ENCODE results near the gene MCHR1. TPM values are rescaled to one million over a fixed set of nuclear protein-coding genes. Genes with fewer than 3 reads are reported as not detected.

The MCHR1 gene
- total RNA-seq, 2 experiments from 2014 or later = not detected

DNA sequence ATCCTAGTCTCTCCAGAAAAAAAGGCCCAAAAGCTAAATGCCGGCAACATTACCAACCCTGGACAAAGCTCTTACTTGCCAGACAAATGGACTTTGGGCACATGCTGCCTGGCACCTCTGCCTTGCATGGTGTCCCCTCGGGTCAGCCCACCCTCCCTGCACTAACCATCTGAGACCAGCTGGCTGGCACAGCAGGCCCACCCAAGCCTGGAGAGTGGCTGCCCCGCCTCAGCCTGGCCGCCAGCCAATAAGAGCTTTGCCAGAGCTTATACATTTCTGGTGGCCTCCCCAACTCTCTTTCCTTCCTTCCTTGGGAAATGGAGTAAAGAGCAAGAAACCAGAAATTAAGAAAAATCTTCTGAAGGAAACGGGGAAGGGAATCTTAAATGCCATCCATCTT is 24.5 kb downstream of the MCHR1 start:
- no peaks in the 10 kb centered on the region for H3K27me3 Mint-ChIP-seq
- no peak for ATAC-seq
- no peak overlapping the region for H3K27ac Mint-ChIP-seq

DNA sequence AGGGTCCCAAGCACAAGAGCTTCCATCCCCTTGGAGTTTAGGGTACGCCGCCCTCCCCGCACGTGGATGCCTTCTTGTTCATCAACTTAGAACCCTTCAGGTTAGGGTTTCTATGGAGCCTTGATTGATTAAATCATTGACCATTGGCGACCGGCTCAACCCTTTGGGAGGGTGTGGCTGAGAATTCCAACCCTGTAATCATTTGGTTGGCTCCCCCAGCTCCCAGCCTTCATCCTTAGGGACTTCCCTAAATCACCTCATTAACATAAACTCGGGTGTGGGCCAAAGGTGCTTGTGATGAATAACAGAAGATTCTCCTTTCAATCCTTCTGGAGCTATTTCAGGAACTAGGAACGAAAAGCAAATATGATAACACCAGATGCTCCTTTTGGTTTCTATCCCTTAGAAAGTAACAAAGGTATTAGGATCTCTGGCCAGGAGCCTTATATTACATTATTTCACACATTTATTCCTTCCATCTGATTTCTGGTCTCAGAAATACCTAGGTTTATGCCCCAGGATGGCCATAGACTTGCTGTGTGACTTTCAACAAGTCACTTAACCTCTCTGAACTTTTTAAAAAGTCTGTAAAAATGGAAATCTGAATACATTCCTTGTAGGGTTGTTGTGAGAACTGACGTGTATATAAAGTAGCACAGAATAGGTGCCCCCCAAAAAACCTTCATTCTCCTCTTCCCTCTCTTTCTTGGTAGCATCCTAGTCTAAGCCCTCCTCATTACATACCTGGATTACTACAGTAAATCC is 26.8 kb downstream of the MCHR1 start:
- ChIA-PET POLR2A (no interaction called here), CTCF (interaction anchor here (0.9 to 1.3 kb wide), 2 partner anchors 11 to 23 kb away, joined by 3 to 4 read pairs; no protein-coding TSS in a partner anchor)
- intact Hi-C loops (cut with micrococcal nuclease) = no loop called here
- ATAC-seq (no peak), DNase-seq (no peak)
- no peaks in the 10 kb centered on the region for H3K9me3 Mint-ChIP-seq
- no peak overlapping the region for H3K4me3 Mint-ChIP-seq
- peaks cover 10% of the 10 kb centered on the region for H3K4me1 Mint-ChIP-seq (ENCODE audit: low read depth)
- TF ChIP-seq, protein P1, sequence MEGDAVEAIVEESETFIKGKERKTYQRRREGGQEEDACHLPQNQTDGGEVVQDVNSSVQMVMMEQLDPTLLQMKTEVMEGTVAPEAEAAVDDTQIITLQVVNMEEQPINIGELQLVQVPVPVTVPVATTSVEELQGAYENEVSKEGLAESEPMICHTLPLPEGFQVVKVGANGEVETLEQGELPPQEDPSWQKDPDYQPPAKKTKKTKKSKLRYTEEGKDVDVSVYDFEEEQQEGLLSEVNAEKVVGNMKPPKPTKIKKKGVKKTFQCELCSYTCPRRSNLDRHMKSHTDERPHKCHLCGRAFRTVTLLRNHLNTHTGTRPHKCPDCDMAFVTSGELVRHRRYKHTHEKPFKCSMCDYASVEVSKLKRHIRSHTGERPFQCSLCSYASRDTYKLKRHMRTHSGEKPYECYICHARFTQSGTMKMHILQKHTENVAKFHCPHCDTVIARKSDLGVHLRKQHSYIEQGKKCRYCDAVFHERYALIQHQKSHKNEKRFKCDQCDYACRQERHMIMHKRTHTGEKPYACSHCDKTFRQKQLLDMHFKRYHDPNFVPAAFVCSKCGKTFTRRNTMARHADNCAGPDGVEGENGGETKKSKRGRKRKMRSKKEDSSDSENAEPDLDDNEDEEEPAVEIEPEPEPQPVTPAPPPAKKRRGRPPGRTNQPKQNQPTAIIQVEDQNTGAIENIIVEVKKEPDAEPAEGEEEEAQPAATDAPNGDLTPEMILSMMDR (IDR thresholded peaks at IDR 0.05) = no peak
- no peaks in the 10 kb centered on the region for H3K36me3 Mint-ChIP-seq (ENCODE audit: low read depth)
- H3K27ac Mint-ChIP-seq = no peak overlapping the region
- no peaks in the 10 kb centered on the region for H3K27me3 Mint-ChIP-seq

More for the DNA sequence above, 24.5 kb downstream of the MCHR1 start:
- ChIA-PET CTCF (no interaction called here), POLR2A (no interaction called here)
- H3K4me3 Mint-ChIP-seq = no peak overlapping the region
- TF ChIP-seq, protein P1 (IDR thresholded peaks at IDR 0.05) = no peak
- no peaks in the 10 kb centered on the region for H3K9me3 Mint-ChIP-seq
- H3K36me3 Mint-ChIP-seq (ENCODE audit: low read depth) = no peaks in the 10 kb centered on the region
- H3K4me1 Mint-ChIP-seq (ENCODE audit: low read depth) = peaks cover 10% of the 10 kb centered on the region
- intact Hi-C loops (cut with micrococcal nuclease) = no loop called here
- no peak for DNase-seq

DNA sequence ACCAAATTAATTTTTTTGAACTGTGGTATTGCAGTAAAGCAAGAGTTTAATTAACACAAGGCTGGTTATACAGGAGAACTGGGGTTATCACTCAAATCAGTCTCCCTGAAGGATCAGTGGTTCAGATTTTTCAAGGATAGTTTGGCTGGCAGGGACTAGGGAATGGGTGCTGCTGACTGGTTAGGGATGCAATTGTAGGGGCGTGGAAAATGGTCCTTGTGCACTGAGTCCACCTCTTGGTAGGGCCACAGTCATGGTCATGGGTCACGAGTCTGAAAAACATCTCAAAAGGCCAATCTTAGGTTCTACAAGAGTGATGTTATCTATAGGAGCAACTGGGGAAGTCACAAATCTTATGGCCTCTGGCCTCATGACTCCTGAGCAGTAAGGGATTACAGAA is 27.9 kb downstream of the MCHR1 start:
- POLR2A ChIA-PET = no interaction called here
- no peak for ATAC-seq
- H3K9me3 Mint-ChIP-seq = no peaks in the 10 kb centered on the region
- no peak overlapping the region for H3K27ac Mint-ChIP-seq
- intact Hi-C loops (cut with micrococcal nuclease) = no loop called here
- TF ChIP-seq, protein P1 (IDR thresholded peaks at IDR 0.05) = no peak
- CTCF ChIA-PET = no interaction called here
- no peak for DNase-seq
- H3K4me1 Mint-ChIP-seq (ENCODE audit: low read depth) = peaks cover 8% of the 10 kb centered on the region
- H3K36me3 Mint-ChIP-seq (ENCODE audit: low read depth) = no peaks in the 10 kb centered on the region
- H3K4me3 Mint-ChIP-seq = no peak overlapping the region
- H3K27me3 Mint-ChIP-seq = no peaks in the 10 kb centered on the region

DNA sequence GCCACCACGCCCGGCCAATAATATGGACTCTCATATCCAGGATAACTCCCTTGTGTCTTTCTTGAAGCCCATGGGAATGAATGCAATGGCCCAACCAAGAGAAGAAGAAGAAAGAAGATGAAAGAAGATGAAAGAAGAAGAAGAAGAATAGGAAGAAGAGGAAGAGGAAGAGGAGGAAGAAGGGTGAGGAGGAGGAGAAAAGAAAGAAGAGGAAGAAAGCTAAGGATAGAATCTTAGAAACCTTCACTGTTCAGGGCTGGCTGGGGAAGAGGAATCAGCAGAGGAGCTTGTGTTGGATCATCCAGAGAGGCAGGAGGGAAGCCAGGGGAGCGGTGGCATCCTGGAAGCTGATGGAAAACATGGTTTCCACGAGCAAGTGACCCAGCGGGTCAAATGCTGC is 28.9 kb downstream of the MCHR1 start:
- intact Hi-C loops (cut with micrococcal nuclease) = no loop called here
- ChIA-PET CTCF (no interaction called here), POLR2A (interaction anchor here (0.9 kb wide), 1 partner anchor 24 kb away, joined by 5 read pairs; no protein-coding TSS in a partner anchor)
- peaks cover 4% of the 10 kb centered on the region for H3K4me1 Mint-ChIP-seq (ENCODE audit: low read depth)
- H3K36me3 Mint-ChIP-seq (ENCODE audit: low read depth) = no peaks in the 10 kb centered on the region
- TF ChIP-seq, protein P1 (IDR thresholded peaks at IDR 0.05) = no peak
- no peak overlapping the region for H3K27ac Mint-ChIP-seq
- ATAC-seq (no peak), DNase-seq (no peak)
- H3K9me3 Mint-ChIP-seq = no peaks in the 10 kb centered on the region
- no peak overlapping the region for H3K4me3 Mint-ChIP-seq
- H3K27me3 Mint-ChIP-seq = no peaks in the 10 kb centered on the region

DNA sequence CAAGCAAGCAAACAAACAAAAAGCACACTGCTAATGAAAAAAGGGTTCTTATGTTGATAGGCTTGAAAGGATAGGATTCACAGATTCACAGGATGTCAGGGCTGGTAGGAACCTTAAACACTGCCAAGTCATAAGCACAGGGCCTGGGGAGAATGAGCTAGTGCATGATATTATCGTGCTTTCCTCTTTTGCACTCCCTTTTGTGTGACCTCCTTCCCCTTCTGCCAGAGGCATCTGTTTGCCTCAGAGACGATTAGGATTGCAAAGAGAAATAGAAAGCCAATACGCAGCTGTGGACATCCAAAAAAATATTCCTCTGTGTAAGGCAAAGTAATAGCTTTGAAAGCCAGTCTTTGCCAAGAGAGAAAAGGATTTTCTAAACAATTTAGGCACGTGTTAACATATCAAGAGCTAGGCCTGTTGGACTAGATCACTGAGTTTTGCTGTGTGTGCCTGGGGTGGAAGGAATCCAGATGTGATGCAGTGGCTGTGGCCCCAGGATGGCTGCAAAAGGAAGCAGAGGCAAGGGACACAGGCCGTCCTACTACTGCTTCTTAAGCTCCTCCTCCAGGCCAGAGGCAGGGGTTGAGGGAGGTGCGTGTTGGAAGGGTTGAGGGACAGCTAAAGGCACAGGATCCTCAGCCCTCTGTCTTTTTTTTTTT is 30.6 kb downstream of the MCHR1 start:
- Mint-ChIP-seq H3K27ac (no peak overlapping the region), H3K4me1 (ENCODE audit: low read depth) (peaks cover 9% of the 10 kb centered on the region), H3K27me3 (no peaks in the 10 kb centered on the region), H3K36me3 (ENCODE audit: low read depth) (no peaks in the 10 kb centered on the region), H3K9me3 (no peaks in the 10 kb centered on the region), H3K4me3 (no peak overlapping the region)
- ChIA-PET POLR2A (interaction anchor here (0.7 kb wide), 1 partner anchor 402 kb away, joined by 4 read pairs; no protein-coding TSS in a partner anchor), CTCF (interaction anchor here (1.0 to 2.7 kb wide), 2 partner anchors 11 to 27 kb away, joined by 3 to 17 read pairs; no protein-coding TSS in a partner anchor)
- TF ChIP-seq, protein P1 (IDR thresholded peaks at IDR 0.05) = no peak
- ATAC-seq (no peak), DNase-seq (no peak)
- intact Hi-C loops (cut with micrococcal nuclease) = no loop called here
